Stimulated activated CD8-positive, alpha-beta memory T cell treated with anti-CD3 and anti-CD28 coated beads, Interleukin-4, amount 100 ng/mL, for 1 hour (primary cell): ENCODE results near the gene RNF225.
"Not testable (repeated sequence)": the region's sequence is repeated elsewhere in the genome, so short reads cannot be mapped to it uniquely, and the experiment has no call there.

Source experiments
- DNase-seq, 2 donors: peaks; one replicate each; pipeline ENCODE4 v3.0.0-alpha.2; 2020; ENCODE audit warnings: low read depth in 2 of 2, low spot score in 1 of 2

Gene RNF225

GRCh38 chr19:58386576-58387337 is 8.7 kb upstream of the RNF225 start, which contains the start of gene RPS5:
TSS of gene RPS5 (plus strand) at chr19:58387269. CDS start at chr19:58388138, 869 bp downstream.
- peak; percentile 78 to 92 for DNase-seq

- no peak for DNase-seq
These were observed 7.9 kb upstream of the RNF225 start for GRCh38 chr19:58387338-58388174.

- no peak for DNase-seq
These were observed 7.3 kb upstream of the RNF225 start for GRCh38 chr19:58388175-58388526.

- DNase-seq: no peak
These were observed 2.3 kb upstream of the RNF225 start for GRCh38 chr19:58392945-58393724.

GRCh38 chr19:58393725-58394033 is 1.8 kb upstream of the RNF225 start:
- no peak for DNase-seq

- no peak for DNase-seq
These were observed 636 bp upstream of the RNF225 start for GRCh38 chr19:58394821-58395219.

GRCh38 chr19:58395979-58396627 is 647 bp downstream of the RNF225 start:
- no peak for DNase-seq

- DNase-seq: no peak
These were observed 1.5 kb downstream of the RNF225 start for GRCh38 chr19:58396691-58397532.

- no peak for DNase-seq
These were observed 2.1 kb downstream of the RNF225 start for GRCh38 chr19:58397533-58398037.

GRCh38 chr19:58398087-58398486 is 2.6 kb downstream of the RNF225 start:
- DNase-seq: no peak

GRCh38 chr19:58398545-58398944 is 3.1 kb downstream of the RNF225 start:
- no peak for DNase-seq

- no peak for DNase-seq
These were observed 4.4 kb downstream of the RNF225 start for GRCh38 chr19:58399903-58400302.

- DNase-seq: no peak
These were observed 5.0 kb downstream of the RNF225 start for GRCh38 chr19:58400316-58400915.

GRCh38 chr19:58400916-58401839 is 5.7 kb downstream of the RNF225 start:
- peak; percentile 98 to 99 for DNase-seq

- no peak for DNase-seq
These were observed 6.5 kb downstream of the RNF225 start for GRCh38 chr19:58401840-58402421.

GRCh38 chr19:58403920-58404478 is 8.5 kb downstream of the RNF225 start:
- not testable (repeated sequence) for DNase-seq

- no peak for DNase-seq
These were observed 11.6 kb downstream of the RNF225 start for GRCh38 chr19:58406818-58407657.
